Progenitor cell of endocrine pancreas (in vitro differentiated cells): ENCODE data around the gene OMP. TPM values are rescaled to one million over a fixed set of nuclear protein-coding genes. Genes with fewer than 3 reads are reported as not detected.

ENCODE experiments used
- DNase-seq: peaks from one replicate; pipeline ENCODE4 v3.0.0; 2021; ENCODE audit warnings: low spot score; ENCODE audit not compliant: unreplicated experiment
- H3K27ac Mint-ChIP-seq: 2 replicates; pipeline ENCODE4 v1.8.0; 2021; ENCODE audit warnings: mild to moderate bottlenecking, moderate library complexity, mixed read lengths
- H3K27me3 Mint-ChIP-seq: 2 replicates; pipeline ENCODE4 v1.8.0; 2021; ENCODE audit warnings: mixed read lengths
- H3K36me3 Mint-ChIP-seq: 2 replicates; pipeline ENCODE4 v1.8.0; 2022; ENCODE audit warnings: mixed read lengths; ENCODE audit not compliant: insufficient read depth
- H3K4me1 Mint-ChIP-seq: 2 replicates; pipeline ENCODE4 v1.8.0; 2021; ENCODE audit warnings: low read depth, mixed read lengths
- H3K4me3 Mint-ChIP-seq: 2 replicates; pipeline ENCODE4 v1.8.0; 2021; ENCODE audit warnings: low read depth, mild to moderate bottlenecking, moderate library complexity, mixed read lengths
- H3K9me3 Mint-ChIP-seq: 2 replicates; pipeline ENCODE4 v1.8.0; 2021; ENCODE audit warnings: low read depth, mixed read lengths
- long read RNA-seq: library from polyadenylated mRNA; unstranded; transcript quantifications from one replicate; pipeline ENCODE4 v2.0.0, GENCODE V29; 2020
- total RNA-seq: library from RNA; stranded (reverse); gene quantifications from 2 replicates; pipeline ENCODE4 v1.2.1, GENCODE V29; 2021
- TF ChIP-seq, protein P1 (sequence below): fragments of 200-600 bp; sonication (generic); IDR thresholded peaks from one replicate; pipeline ENCODE4 v1.5.0; 2021; ENCODE audit warnings: antibody characterized with exemption, mild to moderate bottlenecking; ENCODE audit not compliant: unreplicated experiment

OMP gene, protein sequence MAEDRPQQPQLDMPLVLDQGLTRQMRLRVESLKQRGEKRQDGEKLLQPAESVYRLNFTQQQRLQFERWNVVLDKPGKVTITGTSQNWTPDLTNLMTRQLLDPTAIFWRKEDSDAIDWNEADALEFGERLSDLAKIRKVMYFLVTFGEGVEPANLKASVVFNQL
- not detected in 2 replicates for total RNA-seq
- long read RNA-seq, result 0 reads

DNA sequence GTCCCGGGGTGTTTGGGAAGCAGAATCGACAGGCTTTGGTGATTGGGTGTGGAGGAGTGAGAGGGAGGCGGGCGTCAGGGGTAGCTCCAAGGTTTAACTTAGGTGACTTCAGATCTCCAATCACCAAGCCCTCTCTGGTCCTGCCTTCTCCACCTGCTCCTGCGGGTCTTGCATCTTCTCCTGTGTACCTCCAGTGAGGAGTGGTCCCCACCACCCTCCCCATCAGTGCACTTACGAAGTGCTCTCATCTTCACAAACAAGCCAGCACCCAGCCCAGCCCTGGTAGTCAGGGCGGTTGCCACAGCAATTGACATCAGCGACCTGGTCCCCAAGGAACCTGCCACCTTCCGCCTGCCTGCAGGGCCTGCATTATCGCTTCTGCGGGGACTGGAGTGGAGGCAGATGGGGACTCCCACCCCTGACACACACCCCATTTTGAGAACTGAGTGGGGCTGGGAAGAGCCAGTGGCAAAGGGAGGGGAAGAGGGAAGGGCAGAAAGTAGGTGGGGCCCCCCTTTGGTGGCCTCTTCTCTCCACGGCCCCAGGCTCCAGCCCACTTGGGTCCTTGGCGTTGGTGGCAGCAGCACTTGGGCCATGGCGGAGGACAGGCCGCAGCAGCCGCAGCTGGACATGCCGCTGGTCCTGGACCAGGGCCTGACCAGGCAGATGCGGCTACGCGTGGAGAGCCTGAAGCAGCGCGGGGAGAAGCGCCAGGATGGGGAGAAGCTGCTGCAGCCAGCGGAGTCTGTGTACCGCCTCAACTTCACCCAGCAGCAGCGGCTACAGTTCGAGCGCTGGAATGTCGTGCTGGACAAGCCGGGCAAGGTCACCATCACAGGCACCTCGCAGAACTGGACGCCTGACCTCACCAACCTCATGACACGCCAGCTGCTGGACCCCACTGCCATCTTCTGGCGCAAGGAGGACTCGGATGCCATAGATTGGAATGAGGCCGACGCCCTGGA is at the start of gene OMP:
OMP (plus strand) TSS at position 595 of the 965 bp plus-strand sequence; CDS start at position 595, 0 bp downstream.
- Mint-ChIP-seq H3K27ac (no peak within 1 kb of the TSS), H3K36me3 (peaks cover 1% of the 10 kb centered on the region), H3K4me3 (no peak within 1 kb of the TSS), H3K9me3 (no peaks in the 10 kb centered on the region), H3K27me3 (no peaks in the 10 kb centered on the region), H3K4me1 (no peaks in the 10 kb centered on the region)
- TF ChIP-seq, protein P1, sequence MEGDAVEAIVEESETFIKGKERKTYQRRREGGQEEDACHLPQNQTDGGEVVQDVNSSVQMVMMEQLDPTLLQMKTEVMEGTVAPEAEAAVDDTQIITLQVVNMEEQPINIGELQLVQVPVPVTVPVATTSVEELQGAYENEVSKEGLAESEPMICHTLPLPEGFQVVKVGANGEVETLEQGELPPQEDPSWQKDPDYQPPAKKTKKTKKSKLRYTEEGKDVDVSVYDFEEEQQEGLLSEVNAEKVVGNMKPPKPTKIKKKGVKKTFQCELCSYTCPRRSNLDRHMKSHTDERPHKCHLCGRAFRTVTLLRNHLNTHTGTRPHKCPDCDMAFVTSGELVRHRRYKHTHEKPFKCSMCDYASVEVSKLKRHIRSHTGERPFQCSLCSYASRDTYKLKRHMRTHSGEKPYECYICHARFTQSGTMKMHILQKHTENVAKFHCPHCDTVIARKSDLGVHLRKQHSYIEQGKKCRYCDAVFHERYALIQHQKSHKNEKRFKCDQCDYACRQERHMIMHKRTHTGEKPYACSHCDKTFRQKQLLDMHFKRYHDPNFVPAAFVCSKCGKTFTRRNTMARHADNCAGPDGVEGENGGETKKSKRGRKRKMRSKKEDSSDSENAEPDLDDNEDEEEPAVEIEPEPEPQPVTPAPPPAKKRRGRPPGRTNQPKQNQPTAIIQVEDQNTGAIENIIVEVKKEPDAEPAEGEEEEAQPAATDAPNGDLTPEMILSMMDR, result no peak
- no peak for DNase-seq

DNA sequence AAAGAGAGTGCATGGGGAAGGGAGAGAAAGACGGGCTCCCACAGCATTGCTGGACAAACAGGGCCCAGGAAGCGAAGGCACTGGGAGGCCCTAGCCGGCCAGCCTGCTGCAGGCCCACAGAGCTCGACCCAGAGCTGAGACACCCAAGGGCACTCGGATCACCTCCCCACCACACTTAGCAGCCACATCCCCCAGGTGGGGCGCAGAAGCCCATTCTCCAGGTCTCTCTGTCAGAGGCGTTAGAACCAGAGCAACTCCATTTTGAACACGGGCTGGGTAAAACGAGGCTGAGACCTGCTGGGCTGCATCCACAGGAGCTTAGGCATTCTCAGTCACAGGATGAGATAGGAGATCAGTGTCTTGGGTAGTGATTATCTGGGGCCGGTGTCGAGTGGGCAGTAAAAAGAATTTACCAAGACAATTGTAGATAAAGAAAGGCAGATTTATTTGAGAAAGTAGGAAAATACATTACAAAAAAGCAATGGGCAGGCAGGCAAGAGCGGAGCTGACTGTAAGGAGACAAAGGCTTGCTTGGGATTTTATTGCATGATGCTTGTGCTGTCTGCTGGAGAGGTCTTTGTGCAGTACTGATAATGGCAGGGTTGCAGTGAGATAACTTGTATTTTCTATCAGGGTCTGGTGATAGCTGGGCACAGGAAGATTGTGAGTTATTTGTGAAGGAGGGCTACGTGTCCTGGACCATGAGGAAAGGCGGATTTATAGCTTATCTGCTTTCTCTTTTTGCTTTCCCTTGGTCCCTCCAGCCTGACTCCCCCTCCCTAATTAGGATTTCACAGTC is 49.2 kb upstream of the OMP start:
- Mint-ChIP-seq H3K27ac (no peak overlapping the region), H3K27me3 (no peaks in the 10 kb centered on the region), H3K4me1 (no peaks in the 10 kb centered on the region), H3K4me3 (no peak overlapping the region), H3K9me3 (peaks cover 3% of the 10 kb centered on the region), H3K36me3 (no peaks in the 10 kb centered on the region)
- no peak for DNase-seq
- TF ChIP-seq, protein P1, result no peak

DNA sequence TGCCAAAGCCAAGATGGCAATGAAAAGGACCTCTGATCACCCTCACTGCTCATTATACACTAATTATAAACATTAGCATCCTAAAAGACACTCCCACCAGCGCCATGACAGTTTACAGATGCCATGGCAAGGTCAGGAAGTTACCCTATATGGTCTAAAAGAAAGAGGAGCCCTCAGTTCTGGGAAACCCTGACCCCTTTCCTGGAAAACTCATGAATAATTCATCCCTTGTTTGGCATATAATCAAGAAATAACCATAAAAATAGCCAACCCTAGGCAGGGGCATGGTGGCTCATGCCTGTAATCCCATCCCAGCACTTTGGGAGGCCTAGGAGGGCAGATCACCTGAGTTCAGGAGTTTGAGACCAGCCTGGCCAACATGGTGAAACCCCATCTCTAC is 48.6 kb upstream of the OMP start:
- no peak overlapping the region for H3K27ac Mint-ChIP-seq

DNA sequence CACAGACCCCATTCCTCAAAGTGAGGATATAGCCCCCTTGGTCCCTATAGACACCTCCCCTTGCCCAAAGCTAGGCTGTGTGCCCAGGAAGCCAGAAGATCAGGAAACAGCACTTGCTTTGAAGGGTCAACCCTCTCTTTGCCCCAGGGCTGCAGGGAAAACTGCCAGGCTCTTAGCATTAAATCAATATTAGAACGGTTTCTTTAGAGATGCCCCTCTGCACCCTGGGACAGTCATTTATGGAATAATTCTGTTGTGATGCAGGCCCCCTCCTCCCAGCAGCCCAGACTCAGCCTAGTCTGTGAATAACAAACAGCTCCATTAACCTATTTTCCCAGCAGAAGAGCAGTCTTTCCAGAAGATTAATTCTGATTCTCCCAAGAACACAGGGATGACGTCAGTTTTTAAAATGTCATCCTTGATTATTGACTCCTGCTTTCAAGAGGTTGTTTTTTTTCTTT is 47.5 kb upstream of the OMP start:
- no peaks in the 10 kb centered on the region for H3K27me3 Mint-ChIP-seq
- no peak for DNase-seq
- TF ChIP-seq, protein P1, result no peak
- peaks cover 3% of the 10 kb centered on the region for H3K9me3 Mint-ChIP-seq
- H3K27ac Mint-ChIP-seq, result no peak overlapping the region
- no peak overlapping the region for H3K4me3 Mint-ChIP-seq
- H3K4me1 Mint-ChIP-seq, result no peaks in the 10 kb centered on the region
- no peaks in the 10 kb centered on the region for H3K36me3 Mint-ChIP-seq

More for the DNA sequence above, 48.6 kb upstream of the OMP start:
- no peak for DNase-seq
- Mint-ChIP-seq H3K4me3 (no peak overlapping the region), H3K27me3 (no peaks in the 10 kb centered on the region), H3K4me1 (no peaks in the 10 kb centered on the region), H3K9me3 (peaks cover 3% of the 10 kb centered on the region), H3K36me3 (no peaks in the 10 kb centered on the region)
- TF ChIP-seq, protein P1, result no peak

DNA sequence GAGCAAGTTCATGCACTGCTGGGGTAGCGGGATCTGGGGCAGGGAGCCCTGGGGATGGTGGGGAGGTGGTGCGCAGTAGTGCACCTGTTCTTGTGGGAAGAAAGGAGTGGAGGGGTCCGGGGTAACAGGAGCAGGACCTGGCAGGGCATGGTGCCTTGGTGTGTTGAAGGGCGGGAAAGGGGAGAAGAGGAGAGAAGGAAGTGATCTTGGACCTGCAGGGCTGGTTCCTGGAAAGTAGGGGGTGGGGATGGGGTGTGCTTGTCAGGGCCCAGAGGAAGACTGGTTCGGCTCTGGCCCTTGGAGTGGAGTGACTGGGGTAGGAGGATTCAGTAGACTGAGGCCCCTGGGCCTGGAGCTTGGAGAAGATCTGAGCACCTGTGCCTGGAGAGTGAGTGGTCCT is 46.7 kb upstream of the OMP start:
- no peaks in the 10 kb centered on the region for H3K4me1 Mint-ChIP-seq
- H3K27ac Mint-ChIP-seq, result no peak overlapping the region
- no peaks in the 10 kb centered on the region for H3K27me3 Mint-ChIP-seq
- H3K9me3 Mint-ChIP-seq, result peaks cover 8% of the 10 kb centered on the region
- H3K4me3 Mint-ChIP-seq, result no peak overlapping the region
- no peaks in the 10 kb centered on the region for H3K36me3 Mint-ChIP-seq
- TF ChIP-seq, protein P1, result no peak
- DNase-seq, result no peak
